HG03280 (cell line): ENCODE results near the gene ERCC4.

ENCODE experiments used
- ATAC-seq: cut with Tn5 transposase; IDR thresholded peaks from one replicate; pipeline ENCODE4 v1.9.1; 2021; ENCODE audit warnings: mild to moderate bottlenecking, moderate library complexity; ENCODE audit not compliant: unreplicated experiment

Gene ERCC4

GRCh38 chr16:13945744-13946485 is 26.0 kb downstream of the ERCC4 start:
- ATAC-seq: no peak

- no peak for ATAC-seq
These were observed 28.1 kb downstream of the ERCC4 start for GRCh38 chr16:13948086-13948485.

- ATAC-seq: no peak
These were observed 31.0 kb downstream of the ERCC4 start for GRCh38 chr16:13950821-13951547.

GRCh38 chr16:13951611-13952010 is 31.7 kb downstream of the ERCC4 start:
- ATAC-seq: no peak

GRCh38 chr16:13953501-13953900 is 33.5 kb downstream of the ERCC4 start:
- ATAC-seq: no peak

- ATAC-seq: peak; percentile 20
These were observed 36.8 kb downstream of the ERCC4 start for GRCh38 chr16:13956635-13957196.

GRCh38 chr16:13957197-13958078 is 37.5 kb downstream of the ERCC4 start:
- peak; percentile 63 for ATAC-seq

GRCh38 chr16:13958474-13958873 is 38.5 kb downstream of the ERCC4 start:
- ATAC-seq: no peak

GRCh38 chr16:13959626-13960025 is 39.7 kb downstream of the ERCC4 start:
- no peak for ATAC-seq

GRCh38 chr16:13961099-13961811 is 41.3 kb downstream of the ERCC4 start:
- no peak for ATAC-seq

GRCh38 chr16:13962232-13962631 is 42.3 kb downstream of the ERCC4 start:
- no peak for ATAC-seq

- ATAC-seq: no peak
These were observed 48.9 kb downstream of the ERCC4 start for GRCh38 chr16:13968835-13969234.

- ATAC-seq: no peak
These were observed 49.8 kb downstream of the ERCC4 start for GRCh38 chr16:13969711-13970110.

- ATAC-seq: no peak
These were observed 50.9 kb downstream of the ERCC4 start for GRCh38 chr16:13970708-13971422.

GRCh38 chr16:13973321-13974023 is 53.5 kb downstream of the ERCC4 start:
- no peak for ATAC-seq

GRCh38 chr16:13977177-13977576 is 57.2 kb downstream of the ERCC4 start:
- ATAC-seq: no peak

- ATAC-seq: no peak
These were observed 62.5 kb downstream of the ERCC4 start for GRCh38 chr16:13982451-13982850.

- no peak for ATAC-seq
These were observed 63.7 kb downstream of the ERCC4 start for GRCh38 chr16:13983625-13984024.

- no peak for ATAC-seq
These were observed 64.8 kb downstream of the ERCC4 start for GRCh38 chr16:13984794-13985193.
